Measurements from ENCODE around the gene PDZRN3. TPM values are rescaled to one million over a fixed set of nuclear protein-coding genes. Genes with fewer than 3 reads are reported as not detected.

The PDZRN3 gene
- total RNA-seq, 1 experiment from 2014 or later, result 5.9 TPM

GRCh38 chr3:73432706-73433032 is 192.1 kb downstream of the PDZRN3 start:
- Histone ChIP-seq H2BK5ac (ENCODE audit: insufficient read length, low read length) (no peak overlapping the region), H3K4me1 (ENCODE audit: insufficient read depth, low read length) (no peaks in the 10 kb centered on the region), H2BK20ac (ENCODE audit: low read depth, low read length, poor library complexity, severe bottlenecking) (no peak overlapping the region), H3K4me2 (ENCODE audit: insufficient read depth, insufficient read length, low read length) (no peak overlapping the region), H3K27ac (ENCODE audit: insufficient read length, low read depth, low read length) (no peak overlapping the region), H3K9me3 (ENCODE audit: control insufficient read depth, low read depth, low read length) (no peaks in the 10 kb centered on the region), H3K18ac (ENCODE audit: insufficient read length, low read depth, low read length) (no peak overlapping the region), H3K9ac (ENCODE audit: extremely low read depth, insufficient read length, low read length) (no peak overlapping the region), H4K91ac (ENCODE audit: insufficient read length, low read depth, low read length) (no peak overlapping the region), H4K5ac (ENCODE audit: insufficient read length, low read depth, low read length) (no peak overlapping the region), H2AK5ac (ENCODE audit: insufficient read length, low read length) (no peak overlapping the region), H2AFZ (ENCODE audit: low read length) (no peak overlapping the region), H4K8ac (replicated peaks; ENCODE audit: insufficient read length, low read depth, low read length) (no peak overlapping the region), H3K56ac (ENCODE audit: insufficient read length, low read depth, low read length) (no peak overlapping the region), H3K4ac (ENCODE audit: low read depth, low read length) (no peak overlapping the region), H2BK12ac (ENCODE audit: insufficient read length, low read depth, low read length) (no peak overlapping the region), H3T11ph (ENCODE audit: low read length) (no peak overlapping the region), H3K27me3 (ENCODE audit: insufficient read depth, low read length) (no peaks in the 10 kb centered on the region), H2BK120ac (ENCODE audit: low read depth, low read length, poor library complexity, severe bottlenecking) (no peak overlapping the region), H3K23ac (ENCODE audit: insufficient read length, low read depth, low read length) (no peak overlapping the region), H3K79me1 (ENCODE audit: insufficient read depth, low read depth, low read length, poor library complexity, severe bottlenecking) (no peaks in the 10 kb centered on the region), H2BK15ac (ENCODE audit: low read depth, low read length) (no peak overlapping the region), H3K14ac (ENCODE audit: insufficient read depth, low read length) (no peak overlapping the region), H3K23me2 (ENCODE audit: insufficient read length, low read depth, low read length, poor library complexity, severe bottlenecking) (no peaks in the 10 kb centered on the region), H4K20me1 (ENCODE audit: control insufficient read depth, insufficient read depth, insufficient read length) (no peaks in the 10 kb centered on the region), H3K79me2 (ENCODE audit: insufficient read depth, low read length) (no peaks in the 10 kb centered on the region)
- WGBS (ENCODE audit: extremely low coverage, insufficient read length, low lambda C conversion rate), result no CpG with 5 or more reads among the region's 1 CpG
- H3K27me3 Mint-ChIP-seq (ENCODE audit: low read depth), result no peaks in the 10 kb centered on the region
- H3K4me1 Mint-ChIP-seq, result peaks cover 14 to 30% of the 10 kb centered on the region in 2 experiments
- H3K27ac Mint-ChIP-seq, result no peak overlapping the region
- no peaks in the 10 kb centered on the region for H3K9me3 Mint-ChIP-seq
- no peaks in the 10 kb centered on the region for H3K36me3 Mint-ChIP-seq (ENCODE audit: insufficient read depth in 1 of 3, low read depth in 3 of 3)
- DNase-seq, result no peak
- TF ChIP-seq, protein P1, sequence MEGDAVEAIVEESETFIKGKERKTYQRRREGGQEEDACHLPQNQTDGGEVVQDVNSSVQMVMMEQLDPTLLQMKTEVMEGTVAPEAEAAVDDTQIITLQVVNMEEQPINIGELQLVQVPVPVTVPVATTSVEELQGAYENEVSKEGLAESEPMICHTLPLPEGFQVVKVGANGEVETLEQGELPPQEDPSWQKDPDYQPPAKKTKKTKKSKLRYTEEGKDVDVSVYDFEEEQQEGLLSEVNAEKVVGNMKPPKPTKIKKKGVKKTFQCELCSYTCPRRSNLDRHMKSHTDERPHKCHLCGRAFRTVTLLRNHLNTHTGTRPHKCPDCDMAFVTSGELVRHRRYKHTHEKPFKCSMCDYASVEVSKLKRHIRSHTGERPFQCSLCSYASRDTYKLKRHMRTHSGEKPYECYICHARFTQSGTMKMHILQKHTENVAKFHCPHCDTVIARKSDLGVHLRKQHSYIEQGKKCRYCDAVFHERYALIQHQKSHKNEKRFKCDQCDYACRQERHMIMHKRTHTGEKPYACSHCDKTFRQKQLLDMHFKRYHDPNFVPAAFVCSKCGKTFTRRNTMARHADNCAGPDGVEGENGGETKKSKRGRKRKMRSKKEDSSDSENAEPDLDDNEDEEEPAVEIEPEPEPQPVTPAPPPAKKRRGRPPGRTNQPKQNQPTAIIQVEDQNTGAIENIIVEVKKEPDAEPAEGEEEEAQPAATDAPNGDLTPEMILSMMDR (conservative IDR thresholded peaks at IDR 0.05), result peak; percentile 9; the same call in 1 of the 3 replicates
- no peak overlapping the region for H3K4me3 Mint-ChIP-seq

Data from H9 (cell line).